ENCODE results near the gene ZNF44. TPM values are rescaled to one million over a fixed set of nuclear protein-coding genes. Genes with fewer than 3 reads are reported as not detected.

Gene ZNF44
- total and polyA plus RNA-seq, 2 experiments from 2014 or later: 4.1 to 4.3 TPM

DNA sequence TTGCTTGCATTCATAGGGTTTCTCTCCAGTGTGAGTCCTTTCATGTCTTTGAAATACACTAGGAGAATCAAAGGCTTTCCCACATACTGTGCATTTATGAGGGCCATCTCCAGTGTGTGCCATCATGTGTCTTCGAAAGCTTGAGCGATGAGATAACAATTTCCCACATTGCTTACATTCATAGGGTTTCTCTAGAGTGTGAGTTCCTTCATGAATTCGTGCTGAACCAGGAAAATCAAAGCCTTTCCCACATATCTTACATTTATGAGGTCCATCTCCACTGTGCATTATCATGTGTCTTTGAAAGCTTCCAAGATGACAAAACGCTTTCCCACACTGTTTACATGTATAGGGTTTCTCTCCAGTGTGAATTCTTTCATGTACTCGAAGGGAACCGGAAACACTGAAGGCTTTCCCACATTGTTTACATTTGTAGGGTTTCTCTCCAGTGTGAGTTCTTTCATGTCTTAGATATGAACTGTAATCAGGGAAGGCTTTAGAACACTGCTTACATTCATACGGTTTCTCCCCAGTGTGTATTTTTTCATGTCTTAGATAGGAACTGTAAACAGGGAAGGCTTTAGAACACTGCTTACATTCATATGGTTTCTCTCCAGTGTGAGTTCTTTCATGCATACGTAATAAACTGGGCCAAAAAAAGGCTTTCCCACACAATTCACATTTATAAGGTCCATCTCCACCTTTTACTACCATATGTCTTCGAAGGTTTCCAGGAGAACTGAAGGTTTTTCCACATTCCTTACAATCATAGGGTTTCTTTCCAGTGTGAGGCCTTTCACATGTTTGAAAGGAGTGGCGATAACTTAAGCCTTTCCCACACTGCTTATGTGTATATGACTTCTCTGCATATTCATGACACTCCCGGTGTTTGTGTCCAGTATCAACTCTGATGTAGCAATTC, 21.4 kb downstream of the ZNF44 start:
- no peaks in the 10 kb centered on the region for H3K4me1 Mint-ChIP-seq
- H3K36me3 ChIP-seq (ENCODE audit: insufficient read depth): peaks cover 66% of the 10 kb centered on the region
- TF ChIP-seq JUNB (IDR thresholded peaks at IDR 0.05; ENCODE audit: unreplicated experiment): no peak
- TF ChIP-seq EZH2phosphoT487 (IDR thresholded peaks at IDR 0.05; ENCODE audit: unreplicated experiment): no peak
- no peak for TF ChIP-seq NANOG (IDR thresholded peaks at IDR 0.05; ENCODE audit: borderline replicate concordance)
- TF ChIP-seq, protein P1, sequence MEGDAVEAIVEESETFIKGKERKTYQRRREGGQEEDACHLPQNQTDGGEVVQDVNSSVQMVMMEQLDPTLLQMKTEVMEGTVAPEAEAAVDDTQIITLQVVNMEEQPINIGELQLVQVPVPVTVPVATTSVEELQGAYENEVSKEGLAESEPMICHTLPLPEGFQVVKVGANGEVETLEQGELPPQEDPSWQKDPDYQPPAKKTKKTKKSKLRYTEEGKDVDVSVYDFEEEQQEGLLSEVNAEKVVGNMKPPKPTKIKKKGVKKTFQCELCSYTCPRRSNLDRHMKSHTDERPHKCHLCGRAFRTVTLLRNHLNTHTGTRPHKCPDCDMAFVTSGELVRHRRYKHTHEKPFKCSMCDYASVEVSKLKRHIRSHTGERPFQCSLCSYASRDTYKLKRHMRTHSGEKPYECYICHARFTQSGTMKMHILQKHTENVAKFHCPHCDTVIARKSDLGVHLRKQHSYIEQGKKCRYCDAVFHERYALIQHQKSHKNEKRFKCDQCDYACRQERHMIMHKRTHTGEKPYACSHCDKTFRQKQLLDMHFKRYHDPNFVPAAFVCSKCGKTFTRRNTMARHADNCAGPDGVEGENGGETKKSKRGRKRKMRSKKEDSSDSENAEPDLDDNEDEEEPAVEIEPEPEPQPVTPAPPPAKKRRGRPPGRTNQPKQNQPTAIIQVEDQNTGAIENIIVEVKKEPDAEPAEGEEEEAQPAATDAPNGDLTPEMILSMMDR (conservative IDR thresholded peaks at IDR 0.05; ENCODE audit: low read depth in 2 of 2): no peak
- TF ChIP-seq, protein P2, sequence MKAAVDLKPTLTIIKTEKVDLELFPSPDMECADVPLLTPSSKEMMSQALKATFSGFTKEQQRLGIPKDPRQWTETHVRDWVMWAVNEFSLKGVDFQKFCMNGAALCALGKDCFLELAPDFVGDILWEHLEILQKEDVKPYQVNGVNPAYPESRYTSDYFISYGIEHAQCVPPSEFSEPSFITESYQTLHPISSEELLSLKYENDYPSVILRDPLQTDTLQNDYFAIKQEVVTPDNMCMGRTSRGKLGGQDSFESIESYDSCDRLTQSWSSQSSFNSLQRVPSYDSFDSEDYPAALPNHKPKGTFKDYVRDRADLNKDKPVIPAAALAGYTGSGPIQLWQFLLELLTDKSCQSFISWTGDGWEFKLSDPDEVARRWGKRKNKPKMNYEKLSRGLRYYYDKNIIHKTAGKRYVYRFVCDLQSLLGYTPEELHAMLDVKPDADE (IDR thresholded peaks at IDR 0.05): no peak
- TF ChIP-seq POLR2AphosphoS5 (IDR thresholded peaks at IDR 0.05; ENCODE audit: low read depth): no peak
- TF ChIP-seq, protein P3, sequence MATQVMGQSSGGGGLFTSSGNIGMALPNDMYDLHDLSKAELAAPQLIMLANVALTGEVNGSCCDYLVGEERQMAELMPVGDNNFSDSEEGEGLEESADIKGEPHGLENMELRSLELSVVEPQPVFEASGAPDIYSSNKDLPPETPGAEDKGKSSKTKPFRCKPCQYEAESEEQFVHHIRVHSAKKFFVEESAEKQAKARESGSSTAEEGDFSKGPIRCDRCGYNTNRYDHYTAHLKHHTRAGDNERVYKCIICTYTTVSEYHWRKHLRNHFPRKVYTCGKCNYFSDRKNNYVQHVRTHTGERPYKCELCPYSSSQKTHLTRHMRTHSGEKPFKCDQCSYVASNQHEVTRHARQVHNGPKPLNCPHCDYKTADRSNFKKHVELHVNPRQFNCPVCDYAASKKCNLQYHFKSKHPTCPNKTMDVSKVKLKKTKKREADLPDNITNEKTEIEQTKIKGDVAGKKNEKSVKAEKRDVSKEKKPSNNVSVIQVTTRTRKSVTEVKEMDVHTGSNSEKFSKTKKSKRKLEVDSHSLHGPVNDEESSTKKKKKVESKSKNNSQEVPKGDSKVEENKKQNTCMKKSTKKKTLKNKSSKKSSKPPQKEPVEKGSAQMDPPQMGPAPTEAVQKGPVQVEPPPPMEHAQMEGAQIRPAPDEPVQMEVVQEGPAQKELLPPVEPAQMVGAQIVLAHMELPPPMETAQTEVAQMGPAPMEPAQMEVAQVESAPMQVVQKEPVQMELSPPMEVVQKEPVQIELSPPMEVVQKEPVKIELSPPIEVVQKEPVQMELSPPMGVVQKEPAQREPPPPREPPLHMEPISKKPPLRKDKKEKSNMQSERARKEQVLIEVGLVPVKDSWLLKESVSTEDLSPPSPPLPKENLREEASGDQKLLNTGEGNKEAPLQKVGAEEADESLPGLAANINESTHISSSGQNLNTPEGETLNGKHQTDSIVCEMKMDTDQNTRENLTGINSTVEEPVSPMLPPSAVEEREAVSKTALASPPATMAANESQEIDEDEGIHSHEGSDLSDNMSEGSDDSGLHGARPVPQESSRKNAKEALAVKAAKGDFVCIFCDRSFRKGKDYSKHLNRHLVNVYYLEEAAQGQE (IDR thresholded peaks at IDR 0.05; ENCODE audit: unreplicated experiment): no peak
- TF ChIP-seq STAT1 (IDR thresholded peaks at IDR 0.05; ENCODE audit: unreplicated experiment): no peak
- no peak for TF ChIP-seq ZNF331 (CRISPR knock-in tag; IDR thresholded peaks at IDR 0.05; ENCODE audit: low read depth)
- no peak for TF ChIP-seq CREB1 (CRISPR knock-in tag; IDR thresholded peaks at IDR 0.05; ENCODE audit: low read depth)
- no peak for TF ChIP-seq EZH2 (IDR thresholded peaks at IDR 0.05; ENCODE audit: low read depth, unreplicated experiment)
- TF ChIP-seq, protein P4, sequence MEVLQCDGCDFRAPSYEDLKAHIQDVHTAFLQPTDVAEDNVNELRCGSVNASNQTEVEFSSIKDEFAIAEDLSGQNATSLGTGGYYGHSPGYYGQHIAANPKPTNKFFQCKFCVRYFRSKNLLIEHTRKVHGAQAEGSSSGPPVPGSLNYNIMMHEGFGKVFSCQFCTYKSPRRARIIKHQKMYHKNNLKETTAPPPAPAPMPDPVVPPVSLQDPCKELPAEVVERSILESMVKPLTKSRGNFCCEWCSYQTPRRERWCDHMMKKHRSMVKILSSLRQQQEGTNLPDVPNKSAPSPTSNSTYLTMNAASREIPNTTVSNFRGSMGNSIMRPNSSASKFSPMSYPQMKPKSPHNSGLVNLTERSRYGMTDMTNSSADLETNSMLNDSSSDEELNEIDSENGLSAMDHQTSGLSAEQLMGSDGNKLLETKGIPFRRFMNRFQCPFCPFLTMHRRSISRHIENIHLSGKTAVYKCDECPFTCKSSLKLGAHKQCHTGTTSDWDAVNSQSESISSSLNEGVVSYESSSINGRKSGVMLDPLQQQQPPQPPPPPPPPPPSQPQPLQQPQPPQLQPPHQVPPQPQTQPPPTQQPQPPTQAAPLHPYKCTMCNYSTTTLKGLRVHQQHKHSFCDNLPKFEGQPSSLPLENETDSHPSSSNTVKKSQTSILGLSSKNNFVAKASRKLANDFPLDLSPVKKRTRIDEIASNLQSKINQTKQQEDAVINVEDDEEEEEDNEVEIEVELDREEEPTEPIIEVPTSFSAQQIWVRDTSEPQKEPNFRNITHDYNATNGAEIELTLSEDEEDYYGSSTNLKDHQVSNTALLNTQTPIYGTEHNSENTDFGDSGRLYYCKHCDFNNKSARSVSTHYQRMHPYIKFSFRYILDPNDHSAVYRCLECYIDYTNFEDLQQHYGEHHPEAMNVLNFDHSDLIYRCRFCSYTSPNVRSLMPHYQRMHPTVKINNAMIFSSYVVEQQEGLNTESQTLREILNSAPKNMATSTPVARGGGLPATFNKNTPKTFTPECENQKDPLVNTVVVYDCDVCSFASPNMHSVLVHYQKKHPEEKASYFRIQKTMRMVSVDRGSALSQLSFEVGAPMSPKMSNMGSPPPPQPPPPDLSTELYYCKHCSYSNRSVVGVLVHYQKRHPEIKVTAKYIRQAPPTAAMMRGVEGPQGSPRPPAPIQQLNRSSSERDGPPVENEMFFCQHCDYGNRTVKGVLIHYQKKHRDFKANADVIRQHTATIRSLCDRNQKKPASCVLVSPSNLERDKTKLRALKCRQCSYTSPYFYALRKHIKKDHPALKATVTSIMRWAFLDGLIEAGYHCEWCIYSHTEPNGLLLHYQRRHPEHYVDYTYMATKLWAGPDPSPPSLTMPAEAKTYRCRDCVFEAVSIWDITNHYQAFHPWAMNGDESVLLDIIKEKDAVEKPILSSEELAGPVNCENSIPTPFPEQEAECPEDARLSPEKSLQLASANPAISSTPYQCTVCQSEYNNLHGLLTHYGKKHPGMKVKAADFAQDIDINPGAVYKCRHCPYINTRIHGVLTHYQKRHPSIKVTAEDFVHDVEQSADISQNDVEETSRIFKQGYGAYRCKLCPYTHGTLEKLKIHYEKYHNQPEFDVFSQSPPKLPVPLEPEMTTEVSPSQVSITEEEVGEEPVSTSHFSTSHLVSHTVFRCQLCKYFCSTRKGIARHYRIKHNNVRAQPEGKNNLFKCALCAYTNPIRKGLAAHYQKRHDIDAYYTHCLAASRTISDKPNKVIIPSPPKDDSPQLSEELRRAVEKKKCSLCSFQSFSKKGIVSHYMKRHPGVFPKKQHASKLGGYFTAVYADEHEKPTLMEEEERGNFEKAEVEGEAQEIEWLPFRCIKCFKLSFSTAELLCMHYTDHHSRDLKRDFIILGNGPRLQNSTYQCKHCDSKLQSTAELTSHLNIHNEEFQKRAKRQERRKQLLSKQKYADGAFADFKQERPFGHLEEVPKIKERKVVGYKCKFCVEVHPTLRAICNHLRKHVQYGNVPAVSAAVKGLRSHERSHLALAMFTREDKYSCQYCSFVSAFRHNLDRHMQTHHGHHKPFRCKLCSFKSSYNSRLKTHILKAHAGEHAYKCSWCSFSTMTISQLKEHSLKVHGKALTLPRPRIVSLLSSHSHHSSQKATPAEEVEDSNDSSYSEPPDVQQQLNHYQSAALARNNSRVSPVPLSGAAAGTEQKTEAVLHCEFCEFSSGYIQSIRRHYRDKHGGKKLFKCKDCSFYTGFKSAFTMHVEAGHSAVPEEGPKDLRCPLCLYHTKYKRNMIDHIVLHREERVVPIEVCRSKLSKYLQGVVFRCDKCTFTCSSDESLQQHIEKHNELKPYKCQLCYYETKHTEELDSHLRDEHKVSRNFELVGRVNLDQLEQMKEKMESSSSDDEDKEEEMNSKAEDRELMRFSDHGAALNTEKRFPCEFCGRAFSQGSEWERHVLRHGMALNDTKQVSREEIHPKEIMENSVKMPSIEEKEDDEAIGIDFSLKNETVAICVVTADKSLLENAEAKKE (CRISPR knock-in tag; IDR thresholded peaks at IDR 0.05): no peak
- no peak for TF ChIP-seq ZNF114 (CRISPR knock-in tag; IDR thresholded peaks at IDR 0.05)
- H3K4me2 ChIP-seq: no peak overlapping the region
- peaks cover 95% of the 10 kb centered on the region for H3K9me3 Mint-ChIP-seq
- no peak overlapping the region for H3K27ac ChIP-seq (ENCODE audit: low read depth)
- peaks cover 10% of the 10 kb centered on the region for H3K79me2 ChIP-seq (replicated peaks; ENCODE audit: insufficient read depth)
- peaks cover 67% of the 10 kb centered on the region for H3K36me3 Mint-ChIP-seq (ENCODE audit: low read depth)
- no peak overlapping the region for H3K4me3 Mint-ChIP-seq
- no peak overlapping the region for H3K4me3 ChIP-seq
- no peaks in the 10 kb centered on the region for H3K27me3 Mint-ChIP-seq (ENCODE audit: insufficient read depth, low read depth, poor library complexity)
- H2AFZ ChIP-seq: no peak overlapping the region
- no peaks in the 10 kb centered on the region for H3K4me1 ChIP-seq (ENCODE audit: insufficient read depth)
- no peaks in the 10 kb centered on the region for H3K27me3 ChIP-seq (ENCODE audit: insufficient read depth)
- no peaks in the 10 kb centered on the region for H3F3A ChIP-seq (replicated peaks; ENCODE audit: low read depth)
- DNase-seq (ENCODE audit: low spot score) (no peak), ATAC-seq (no peak)
- H4K20me1 ChIP-seq (replicated peaks; ENCODE audit: insufficient read depth): no peaks in the 10 kb centered on the region
- no peaks in the 10 kb centered on the region for H3K9me2 ChIP-seq (ENCODE audit: insufficient read depth)
- no peak overlapping the region for H3K27ac Mint-ChIP-seq

All from GM23338 (cell line).